Loucy (cell line): ENCODE results near the gene FPGS.
"Not testable (repeated sequence)": the region's sequence is repeated elsewhere in the genome, so short reads cannot be mapped to it uniquely, and the experiment has no call there.

ENCODE experiments used
- EZH2phosphoT487 ChIP-seq: fragments of 200-600 bp; IDR thresholded peaks from 2 replicates; pipeline ENCODE4 v1.6.1; 2018; ENCODE audit warnings: antibody characterized with exemption, mild to moderate bottlenecking, moderate library complexity, borderline replicate concordance
- TF ChIP-seq, protein P1 (sequence below): fragments of 200-600 bp; sonication (generic); conservative IDR thresholded peaks from 2 replicates; pipeline ENCODE4 v1.5.1; 2014; ENCODE audit warnings: mild to moderate bottlenecking, antibody characterized with exemption, low read length

DNA sequence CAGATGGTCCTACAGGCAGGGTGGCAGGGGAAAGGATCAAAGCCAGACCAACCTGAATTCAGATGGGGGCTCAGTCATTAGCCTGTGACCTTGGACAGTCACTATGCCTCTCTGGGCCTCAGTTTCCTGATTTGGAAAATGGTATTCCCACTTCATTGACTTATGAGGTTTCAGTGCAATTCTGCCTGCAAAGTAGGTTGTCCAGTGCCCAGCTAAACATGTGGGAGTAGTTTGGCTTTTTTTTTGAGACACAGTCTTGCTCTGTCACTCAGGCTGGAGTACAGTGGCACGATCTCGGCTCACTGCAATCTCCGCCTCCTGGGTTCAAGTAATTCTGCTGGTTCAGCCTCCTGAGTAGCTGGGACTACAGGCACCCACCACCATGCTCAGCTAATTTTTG is 33.9 kb downstream of the FPGS start:
- TF ChIP-seq, protein P1, sequence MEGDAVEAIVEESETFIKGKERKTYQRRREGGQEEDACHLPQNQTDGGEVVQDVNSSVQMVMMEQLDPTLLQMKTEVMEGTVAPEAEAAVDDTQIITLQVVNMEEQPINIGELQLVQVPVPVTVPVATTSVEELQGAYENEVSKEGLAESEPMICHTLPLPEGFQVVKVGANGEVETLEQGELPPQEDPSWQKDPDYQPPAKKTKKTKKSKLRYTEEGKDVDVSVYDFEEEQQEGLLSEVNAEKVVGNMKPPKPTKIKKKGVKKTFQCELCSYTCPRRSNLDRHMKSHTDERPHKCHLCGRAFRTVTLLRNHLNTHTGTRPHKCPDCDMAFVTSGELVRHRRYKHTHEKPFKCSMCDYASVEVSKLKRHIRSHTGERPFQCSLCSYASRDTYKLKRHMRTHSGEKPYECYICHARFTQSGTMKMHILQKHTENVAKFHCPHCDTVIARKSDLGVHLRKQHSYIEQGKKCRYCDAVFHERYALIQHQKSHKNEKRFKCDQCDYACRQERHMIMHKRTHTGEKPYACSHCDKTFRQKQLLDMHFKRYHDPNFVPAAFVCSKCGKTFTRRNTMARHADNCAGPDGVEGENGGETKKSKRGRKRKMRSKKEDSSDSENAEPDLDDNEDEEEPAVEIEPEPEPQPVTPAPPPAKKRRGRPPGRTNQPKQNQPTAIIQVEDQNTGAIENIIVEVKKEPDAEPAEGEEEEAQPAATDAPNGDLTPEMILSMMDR: not testable (repeated sequence)
- not testable (repeated sequence) for TF ChIP-seq EZH2phosphoT487
